Fibroblast of skin of scalp (primary cell): ENCODE data around the gene SDCCAG8.

Experiments
- DNase-seq: peaks from one replicate; pipeline ENCODE4 v3.0.0-alpha.2; 2013

The SDCCAG8 gene

GRCh38 chr1:243508303-243508713 is 252.5 kb downstream of the SDCCAG8 start:
- no peak for DNase-seq

DNA sequence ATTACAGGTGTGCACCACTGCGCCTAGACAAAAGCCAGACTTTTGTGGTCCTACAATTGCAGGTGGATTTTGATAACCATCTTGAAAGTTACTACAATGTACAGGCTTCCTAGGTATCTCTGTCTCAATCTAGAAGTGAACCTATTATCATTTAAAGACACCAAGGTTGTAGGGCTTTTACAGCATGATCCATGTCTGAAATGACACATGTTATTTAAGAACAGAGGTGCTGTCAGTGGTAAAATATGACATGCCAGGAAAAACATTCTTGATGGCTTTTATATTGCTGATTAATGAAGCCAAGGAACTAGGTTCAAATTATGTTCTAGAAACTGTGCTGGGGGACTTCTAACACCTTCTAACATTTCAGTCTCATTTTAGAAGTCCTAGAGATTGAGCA is 253.1 kb downstream of the SDCCAG8 start:
- DNase-seq: no peak

DNA sequence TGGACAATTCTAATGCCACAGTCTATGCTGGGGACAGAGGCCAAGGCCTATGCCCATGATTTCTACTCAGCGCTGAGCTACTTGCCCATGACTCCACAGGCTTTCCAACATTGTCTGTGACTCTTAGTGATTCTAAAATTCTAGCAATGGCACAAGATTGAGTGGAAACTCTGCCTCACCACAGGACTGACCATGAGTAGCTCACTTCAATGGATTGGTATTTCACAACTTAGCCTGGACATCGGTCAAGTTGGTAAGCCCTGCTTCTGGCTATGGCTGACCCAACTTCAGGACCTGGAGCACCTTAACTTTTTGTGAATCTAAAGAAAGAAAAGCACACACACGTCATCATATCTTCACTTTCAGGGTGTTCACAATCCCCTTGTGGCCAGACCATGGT is 255.1 kb downstream of the SDCCAG8 start:
- DNase-seq: no peak

DNA sequence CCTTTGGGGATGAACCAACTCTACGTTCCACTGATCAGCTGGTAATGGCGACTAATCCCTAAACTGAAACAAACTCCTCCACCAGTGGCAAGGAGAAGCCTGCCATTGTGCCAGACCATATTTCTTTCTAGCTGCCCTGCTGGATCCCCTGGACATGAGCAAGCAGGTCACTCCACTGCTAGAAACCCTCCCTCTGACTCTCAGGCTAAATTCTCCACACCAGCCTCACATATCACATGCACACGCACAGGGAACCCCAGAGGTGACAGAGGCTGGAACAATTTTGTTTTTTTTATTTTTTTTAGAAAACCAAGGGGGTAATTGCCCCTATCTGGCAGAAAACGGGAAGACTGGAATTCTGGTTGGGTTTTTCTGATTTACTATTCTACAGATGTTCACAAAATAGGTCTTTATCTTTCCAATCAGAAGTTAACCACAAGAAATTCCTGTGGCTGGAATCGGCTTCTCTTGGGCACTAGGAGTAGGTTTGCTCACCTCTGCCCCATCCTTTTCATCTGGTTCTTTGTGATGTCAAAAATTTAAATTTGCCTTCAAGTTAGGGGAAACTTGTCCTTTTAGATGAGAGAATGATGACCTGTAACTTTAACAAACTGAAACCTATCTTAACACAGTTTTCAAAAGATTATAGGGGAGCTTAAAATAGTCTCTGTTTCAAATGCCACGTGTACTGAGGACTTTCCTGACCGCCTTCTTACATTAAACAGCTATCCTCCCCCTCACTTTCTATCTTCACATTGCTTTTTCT is 258.1 kb downstream of the SDCCAG8 start:
- peak; percentile 36 for DNase-seq

GRCh38 chr1:243514927-243515326 is 259.1 kb downstream of the SDCCAG8 start:
- no peak for DNase-seq

DNA sequence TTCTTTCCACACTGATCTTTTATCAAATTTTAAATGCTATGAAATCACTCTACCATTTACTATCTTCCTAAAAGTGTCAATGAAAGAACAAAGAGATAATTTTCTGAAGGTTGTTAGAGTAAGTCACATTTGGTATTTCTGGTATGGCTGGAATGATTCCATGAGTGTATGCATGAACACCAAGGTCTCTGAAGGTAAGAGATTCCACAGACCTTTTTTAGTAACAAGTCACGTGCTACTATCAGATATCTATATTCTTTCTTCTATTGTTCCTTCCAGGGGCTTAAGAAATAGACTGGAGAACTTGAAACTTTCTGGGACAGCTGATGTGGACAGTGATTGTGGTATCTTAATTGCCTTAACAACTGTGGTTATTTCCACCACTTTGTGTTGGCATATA is 265.0 kb downstream of the SDCCAG8 start:
- no peak for DNase-seq

GRCh38 chr1:243523766-243524165 is 267.9 kb downstream of the SDCCAG8 start:
- DNase-seq: no peak

- peak; percentile 82 for DNase-seq
Observed at GRCh38 chr1:243525085-243525487, 269.2 kb downstream of the SDCCAG8 start.

DNA sequence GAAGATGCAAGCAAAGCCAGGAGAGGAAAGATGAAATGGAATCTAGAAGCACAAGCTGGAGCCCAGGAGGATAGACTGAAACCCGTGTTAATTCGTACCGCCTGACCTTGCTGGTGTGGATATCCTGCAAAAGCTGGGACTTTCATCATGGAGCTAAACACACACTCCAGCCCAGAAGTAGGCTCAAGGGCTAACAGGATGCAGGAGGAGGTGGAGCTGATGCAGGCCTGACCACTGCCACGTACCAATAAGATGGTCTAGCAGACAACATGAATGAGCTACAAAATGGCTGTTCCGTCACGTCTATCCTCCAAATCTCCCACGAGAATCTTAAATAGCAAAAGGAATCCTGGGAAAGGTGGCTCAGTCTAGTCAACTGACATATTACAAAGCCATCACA is 270.3 kb downstream of the SDCCAG8 start:
- no peak for DNase-seq

DNA sequence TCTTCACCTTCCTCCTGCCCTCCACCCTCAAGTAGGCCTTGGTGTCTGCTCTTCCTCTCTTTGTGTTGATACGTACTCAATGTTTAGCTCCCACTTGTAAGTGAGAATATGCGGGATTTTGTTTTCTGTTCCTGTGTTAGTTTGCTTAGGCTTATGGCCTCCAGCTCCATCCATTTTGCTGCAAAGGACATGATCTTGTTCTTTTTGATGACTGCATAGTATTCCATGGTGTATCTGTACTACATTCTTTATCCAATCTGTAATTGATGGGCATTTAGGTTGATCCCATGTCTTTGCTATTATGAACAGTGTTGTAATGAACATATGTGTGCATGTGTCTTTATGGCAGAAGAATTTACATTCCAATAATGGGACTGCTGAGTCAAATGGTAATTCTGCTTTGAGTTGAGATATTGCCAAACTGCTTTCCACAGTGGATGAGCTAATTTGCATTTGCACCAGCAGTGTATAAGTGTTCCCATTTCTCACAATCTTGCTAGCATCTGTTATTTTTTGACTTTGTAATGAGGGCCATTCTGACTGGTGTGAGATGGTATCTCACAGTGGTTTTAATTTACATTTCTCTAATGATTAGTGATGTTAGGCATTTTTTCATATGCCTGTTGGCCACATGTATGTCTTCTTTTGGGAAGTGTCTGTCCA is 272.7 kb downstream of the SDCCAG8 start:
- no peak for DNase-seq

- no peak for DNase-seq
Observed at GRCh38 chr1:243529512-243529911, 273.7 kb downstream of the SDCCAG8 start.

DNA sequence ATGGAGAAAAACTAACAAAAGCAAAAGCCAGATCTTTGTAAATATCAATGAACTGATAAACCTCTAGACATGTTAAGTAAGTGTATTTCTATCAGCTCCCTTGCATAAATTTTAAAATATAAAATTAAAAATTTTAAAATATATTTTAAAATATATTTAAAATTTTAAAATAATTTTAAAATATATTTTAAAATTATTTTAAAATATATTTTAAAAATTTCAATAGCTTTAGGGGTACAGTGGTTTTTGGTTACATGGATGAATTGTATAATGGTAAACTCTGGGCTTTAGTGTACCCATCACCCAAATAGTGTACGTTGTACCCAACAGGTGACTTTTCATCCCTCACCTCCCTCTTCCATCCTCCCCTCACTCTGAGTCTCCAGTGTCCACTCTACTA is 279.2 kb downstream of the SDCCAG8 start:
- no peak for DNase-seq

- DNase-seq: peak; percentile 21
Observed at GRCh38 chr1:243539636-243540035, 283.8 kb downstream of the SDCCAG8 start.

- DNase-seq: no peak
Observed at GRCh38 chr1:243542739-243543415, 287.0 kb downstream of the SDCCAG8 start.

- no peak for DNase-seq
Observed at GRCh38 chr1:243543501-243543900, 287.7 kb downstream of the SDCCAG8 start.

DNA sequence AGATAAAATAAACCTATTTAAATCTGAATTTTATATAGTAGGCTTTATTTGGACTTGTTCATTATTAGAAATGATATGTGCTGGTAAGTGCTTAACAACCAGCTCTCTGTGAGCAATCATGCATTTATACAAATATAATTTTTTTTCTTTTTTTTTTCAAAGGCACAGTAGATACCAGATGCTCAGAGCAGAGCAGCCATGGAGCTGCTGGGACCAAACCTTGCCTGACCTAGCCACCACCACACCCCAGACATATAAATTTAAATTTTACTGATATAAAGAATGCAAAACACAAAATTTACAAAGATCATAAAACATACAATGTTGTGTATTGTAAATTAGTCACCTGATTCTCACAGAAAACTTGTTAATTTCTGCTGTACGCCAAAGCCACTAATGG is 290.6 kb downstream of the SDCCAG8 start:
- DNase-seq: no peak

DNA sequence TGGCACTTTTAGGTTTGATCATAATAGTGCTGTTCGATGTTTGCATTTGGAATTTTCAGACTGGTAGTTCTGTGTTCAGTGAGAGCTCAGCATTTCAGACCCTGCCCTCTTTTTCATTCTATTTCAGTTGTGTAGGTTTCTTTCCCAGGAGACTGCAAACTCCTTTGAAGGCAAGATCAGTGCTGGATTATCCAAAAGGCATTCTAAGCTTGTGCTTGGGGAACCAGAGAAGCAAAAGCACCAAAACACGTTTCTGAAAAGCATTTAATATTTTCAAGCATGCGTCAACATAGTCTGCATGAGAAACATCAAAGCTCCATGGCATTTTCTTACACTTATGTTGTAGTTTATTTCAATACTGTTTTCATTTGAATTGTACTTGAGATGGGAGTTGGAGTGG is 292.1 kb downstream of the SDCCAG8 start:
- no peak for DNase-seq

GRCh38 chr1:243548516-243548915 is 292.7 kb downstream of the SDCCAG8 start:
- peak; percentile 29 for DNase-seq

GRCh38 chr1:243549108-243549507 is 293.3 kb downstream of the SDCCAG8 start:
- peak; percentile 75 for DNase-seq
